MM.1S (cell line): Measurements from ENCODE around the gene LTBP3.

ENCODE experiments used
- DNase-seq: peaks from one replicate; pipeline ENCODE4 v3.0.0-alpha.2; 2015
- H2AFZ ChIP-seq: fragments of 300-600 bp; sonication (generic); 2 replicates; pipeline ENCODE4 v1.6.0; 2016; ENCODE audit warnings: antibody characterized with exemption, low read length
- H3F3A ChIP-seq: fragments of 300-600 bp; sonication (generic); 2 replicates; pipeline ENCODE4 v1.6.1; 2016; ENCODE audit warnings: mild to moderate bottlenecking, antibody characterized with exemption, low read length, moderate library complexity, mixed read lengths; ENCODE audit not compliant: insufficient read depth
- H3K27ac ChIP-seq: fragments of 300-600 bp; sonication (generic); 2 replicates; pipeline ENCODE4 v1.5.1; 2016; ENCODE audit warnings: mild to moderate bottlenecking, low read length
- H3K27me3 ChIP-seq: fragments of 300-600 bp; sonication (generic); replicated peaks from 2 replicates; pipeline ENCODE4 v1.6.0; 2016; ENCODE audit warnings: low read length; ENCODE audit not compliant: insufficient read depth
- H3K36me3 ChIP-seq: fragments of 300-600 bp; sonication (generic); replicated peaks from 2 replicates; pipeline ENCODE4 v1.6.1; 2016; ENCODE audit warnings: mild to moderate bottlenecking, low read length, mixed read lengths; ENCODE audit not compliant: insufficient read depth
- H3K4me1 ChIP-seq: fragments of 300-600 bp; sonication (generic); 2 replicates; pipeline ENCODE4 v1.6.1; 2016; ENCODE audit warnings: low read length, mixed read lengths
- H3K4me2 ChIP-seq: fragments of 300-600 bp; sonication (generic); 2 replicates; pipeline ENCODE4 v1.6.0; 2016; ENCODE audit warnings: low read depth, low read length
- H3K4me3 ChIP-seq: fragments of 300-600 bp; sonication (generic); 2 replicates; pipeline ENCODE4 v1.5.1; 2016; ENCODE audit warnings: low read length, mixed read lengths
- H3K79me2 ChIP-seq: fragments of 300-600 bp; sonication (generic); 2 replicates; pipeline ENCODE4 v1.6.1; 2016; ENCODE audit warnings: mixed run types, low read length, mixed read lengths
- H3K9ac ChIP-seq: fragments of 300-600 bp; sonication (generic); 2 replicates; pipeline ENCODE4 v1.6.1; 2016; ENCODE audit warnings: low read length, mixed read lengths
- H3K9me2 ChIP-seq: fragments of 300-600 bp; sonication (generic); replicated peaks from 2 replicates; pipeline ENCODE4 v1.6.1; 2016; ENCODE audit warnings: mild to moderate bottlenecking, low read length, mixed read lengths; ENCODE audit not compliant: insufficient read depth
- H3K9me3 ChIP-seq: fragments of 300-600 bp; sonication (generic); replicated peaks from 2 replicates; pipeline ENCODE4 v1.6.1; 2016; ENCODE audit warnings: mild to moderate bottlenecking, low read length, mixed read lengths; ENCODE audit not compliant: insufficient read depth
- H4K20me1 ChIP-seq: fragments of 300-600 bp; sonication (generic); 2 replicates; pipeline ENCODE4 v1.6.1; 2016; ENCODE audit warnings: mild to moderate bottlenecking, low read length, moderate library complexity, mixed read lengths; ENCODE audit not compliant: insufficient read depth
- EZH2 ChIP-seq: fragments of 300-600 bp; sonication (generic); optimal IDR thresholded peaks from 2 replicates; pipeline ENCODE3; 2017; ENCODE audit warnings: low read depth, mild to moderate bottlenecking, antibody characterized with exemption, low read length, mixed read lengths
- EZH2phosphoT487 ChIP-seq: fragments of 300-600 bp; sonication (generic); IDR thresholded peaks from 2 replicates; pipeline ENCODE4 v1.6.1; 2018; ENCODE audit warnings: antibody characterized with exemption, low read length
- TF ChIP-seq, protein P1 (sequence below): fragments of 300-600 bp; sonication (generic); IDR thresholded peaks from 2 replicates; pipeline ENCODE4 v1.5.1; 2016; ENCODE audit warnings: antibody characterized with exemption, low read length, mixed read lengths

The LTBP3 gene

GRCh38 chr11:65489035-65489705, 69.0 kb downstream of the LTBP3 start:
- Histone ChIP-seq H3K4me3 (no peak overlapping the region), H3K79me2 (no peaks in the 10 kb centered on the region), H3K27ac (no peak overlapping the region), H4K20me1 (no peaks in the 10 kb centered on the region), H3K27me3 (no peaks in the 10 kb centered on the region), H3K9me3 (no peaks in the 10 kb centered on the region), H3K4me2 (no peak overlapping the region), H2AFZ (no peak overlapping the region), H3K9me2 (no peaks in the 10 kb centered on the region), H3K9ac (no peak overlapping the region), H3F3A (peaks cover 13% of the 10 kb centered on the region; the same call in 1 of the 2 replicates), H3K4me1 (peaks cover 26% of the 10 kb centered on the region), H3K36me3 (no peaks in the 10 kb centered on the region)
- DNase-seq, result no peak
- TF ChIP-seq, protein P1, sequence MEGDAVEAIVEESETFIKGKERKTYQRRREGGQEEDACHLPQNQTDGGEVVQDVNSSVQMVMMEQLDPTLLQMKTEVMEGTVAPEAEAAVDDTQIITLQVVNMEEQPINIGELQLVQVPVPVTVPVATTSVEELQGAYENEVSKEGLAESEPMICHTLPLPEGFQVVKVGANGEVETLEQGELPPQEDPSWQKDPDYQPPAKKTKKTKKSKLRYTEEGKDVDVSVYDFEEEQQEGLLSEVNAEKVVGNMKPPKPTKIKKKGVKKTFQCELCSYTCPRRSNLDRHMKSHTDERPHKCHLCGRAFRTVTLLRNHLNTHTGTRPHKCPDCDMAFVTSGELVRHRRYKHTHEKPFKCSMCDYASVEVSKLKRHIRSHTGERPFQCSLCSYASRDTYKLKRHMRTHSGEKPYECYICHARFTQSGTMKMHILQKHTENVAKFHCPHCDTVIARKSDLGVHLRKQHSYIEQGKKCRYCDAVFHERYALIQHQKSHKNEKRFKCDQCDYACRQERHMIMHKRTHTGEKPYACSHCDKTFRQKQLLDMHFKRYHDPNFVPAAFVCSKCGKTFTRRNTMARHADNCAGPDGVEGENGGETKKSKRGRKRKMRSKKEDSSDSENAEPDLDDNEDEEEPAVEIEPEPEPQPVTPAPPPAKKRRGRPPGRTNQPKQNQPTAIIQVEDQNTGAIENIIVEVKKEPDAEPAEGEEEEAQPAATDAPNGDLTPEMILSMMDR, result no peak
- no peak for TF ChIP-seq EZH2phosphoT487
- no peak for TF ChIP-seq EZH2
